ENCODE results near the gene TMEM87A.

DNA sequence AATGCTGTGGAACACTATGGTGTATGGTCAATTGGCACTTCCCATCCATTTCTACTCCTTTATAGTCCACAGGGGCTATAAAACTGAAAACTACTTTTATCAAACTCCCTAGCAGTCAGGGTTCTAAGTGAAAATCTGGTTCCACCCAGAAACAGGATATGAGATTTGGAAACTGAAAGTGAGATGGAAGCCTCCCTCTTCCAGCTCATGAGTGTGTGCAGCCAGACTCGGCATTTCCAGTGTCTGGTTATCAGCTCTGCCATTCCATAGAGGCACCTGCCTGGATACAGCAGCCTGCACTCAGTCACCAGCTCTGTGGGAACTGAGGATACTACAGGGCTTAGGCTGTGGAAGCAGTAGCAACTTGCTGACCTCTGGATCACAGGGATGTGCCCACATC, 102.1 kb downstream of the TMEM87A start:
- TF ChIP-seq, protein P1, sequence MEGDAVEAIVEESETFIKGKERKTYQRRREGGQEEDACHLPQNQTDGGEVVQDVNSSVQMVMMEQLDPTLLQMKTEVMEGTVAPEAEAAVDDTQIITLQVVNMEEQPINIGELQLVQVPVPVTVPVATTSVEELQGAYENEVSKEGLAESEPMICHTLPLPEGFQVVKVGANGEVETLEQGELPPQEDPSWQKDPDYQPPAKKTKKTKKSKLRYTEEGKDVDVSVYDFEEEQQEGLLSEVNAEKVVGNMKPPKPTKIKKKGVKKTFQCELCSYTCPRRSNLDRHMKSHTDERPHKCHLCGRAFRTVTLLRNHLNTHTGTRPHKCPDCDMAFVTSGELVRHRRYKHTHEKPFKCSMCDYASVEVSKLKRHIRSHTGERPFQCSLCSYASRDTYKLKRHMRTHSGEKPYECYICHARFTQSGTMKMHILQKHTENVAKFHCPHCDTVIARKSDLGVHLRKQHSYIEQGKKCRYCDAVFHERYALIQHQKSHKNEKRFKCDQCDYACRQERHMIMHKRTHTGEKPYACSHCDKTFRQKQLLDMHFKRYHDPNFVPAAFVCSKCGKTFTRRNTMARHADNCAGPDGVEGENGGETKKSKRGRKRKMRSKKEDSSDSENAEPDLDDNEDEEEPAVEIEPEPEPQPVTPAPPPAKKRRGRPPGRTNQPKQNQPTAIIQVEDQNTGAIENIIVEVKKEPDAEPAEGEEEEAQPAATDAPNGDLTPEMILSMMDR (IDR thresholded peaks at IDR 0.05), result no peak
- TF ChIP-seq POLR2AphosphoS5 (IDR thresholded peaks at IDR 0.05), result no peak
- TF ChIP-seq POLR2A (IDR thresholded peaks at IDR 0.05), result no peak
